ENCODE data around the gene CBR3.
A peak's percentile ranks its signal among the peaks of the same experiment; 100 is the strongest.
"Not testable (repeated sequence)": the region's sequence is repeated elsewhere in the genome, so short reads cannot be mapped to it uniquely, and the experiment has no call there.

Gene CBR3

GRCh38 chr21:36127977-36128376 is 6.9 kb upstream of the CBR3 start (continued):
- TF ChIP-seq, protein P1, sequence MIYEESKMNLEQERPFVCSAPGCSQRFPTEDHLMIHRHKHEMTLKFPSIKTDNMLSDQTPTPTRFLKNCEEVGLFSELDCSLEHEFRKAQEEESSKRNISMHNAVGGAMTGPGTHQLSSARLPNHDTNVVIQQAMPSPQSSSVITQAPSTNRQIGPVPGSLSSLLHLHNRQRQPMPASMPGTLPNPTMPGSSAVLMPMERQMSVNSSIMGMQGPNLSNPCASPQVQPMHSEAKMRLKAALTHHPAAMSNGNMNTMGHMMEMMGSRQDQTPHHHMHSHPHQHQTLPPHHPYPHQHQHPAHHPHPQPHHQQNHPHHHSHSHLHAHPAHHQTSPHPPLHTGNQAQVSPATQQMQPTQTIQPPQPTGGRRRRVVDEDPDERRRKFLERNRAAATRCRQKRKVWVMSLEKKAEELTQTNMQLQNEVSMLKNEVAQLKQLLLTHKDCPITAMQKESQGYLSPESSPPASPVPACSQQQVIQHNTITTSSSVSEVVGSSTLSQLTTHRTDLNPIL (CRISPR knock-in tag; IDR thresholded peaks at IDR 0.05; ENCODE audit: low read depth) = no peak

GRCh38 chr21:36129219-36129618 is 5.7 kb upstream of the CBR3 start:
- TF ChIP-seq POU6F1 (CRISPR knock-in tag; IDR thresholded peaks at IDR 0.05; ENCODE audit: borderline replicate concordance, low read depth) = no peak
- TF ChIP-seq ESRRG (CRISPR knock-in tag; IDR thresholded peaks at IDR 0.05) = no peak
- TF ChIP-seq ZNF70 (CRISPR knock-in tag; IDR thresholded peaks at IDR 0.05) = no peak
- TF ChIP-seq, protein P1 (CRISPR knock-in tag; IDR thresholded peaks at IDR 0.05; ENCODE audit: low read depth) = no peak
- no peak for TF ChIP-seq ZNF565 (CRISPR knock-in tag; conservative IDR thresholded peaks at IDR 0.05; ENCODE audit: low read depth)
- no peak for TF ChIP-seq GLIS3 (CRISPR knock-in tag; IDR thresholded peaks at IDR 0.05)
- TF ChIP-seq PPARA (CRISPR knock-in tag; IDR thresholded peaks at IDR 0.05; ENCODE audit: borderline replicate concordance) = no peak
- no peak for TF ChIP-seq SNAI2 (CRISPR knock-in tag; IDR thresholded peaks at IDR 0.05)
- TF ChIP-seq ZC3H10 (CRISPR knock-in tag; IDR thresholded peaks at IDR 0.05) = no peak
- TF ChIP-seq BACH2 (CRISPR knock-in tag; IDR thresholded peaks at IDR 0.05; ENCODE audit: borderline replicate concordance) = no peak
- TF ChIP-seq TOX (CRISPR knock-in tag; IDR thresholded peaks at IDR 0.05; ENCODE audit: borderline replicate concordance) = no peak
- TF ChIP-seq CSDC2 (CRISPR knock-in tag; IDR thresholded peaks at IDR 0.05) = no peak
- TF ChIP-seq TCF4 (CRISPR knock-in tag; IDR thresholded peaks at IDR 0.05; ENCODE audit: borderline replicate concordance) = no peak
- TF ChIP-seq ARNTL (CRISPR knock-in tag; IDR thresholded peaks at IDR 0.05; ENCODE audit: borderline replicate concordance, low read depth) = no peak
- TF ChIP-seq OSR1 (CRISPR knock-in tag; IDR thresholded peaks at IDR 0.05) = no peak
- no peak for ATAC-seq

- ATAC-seq = not testable (repeated sequence)
Observed at GRCh38 chr21:36130414-36130762, 4.5 kb upstream of the CBR3 start.

DNA sequence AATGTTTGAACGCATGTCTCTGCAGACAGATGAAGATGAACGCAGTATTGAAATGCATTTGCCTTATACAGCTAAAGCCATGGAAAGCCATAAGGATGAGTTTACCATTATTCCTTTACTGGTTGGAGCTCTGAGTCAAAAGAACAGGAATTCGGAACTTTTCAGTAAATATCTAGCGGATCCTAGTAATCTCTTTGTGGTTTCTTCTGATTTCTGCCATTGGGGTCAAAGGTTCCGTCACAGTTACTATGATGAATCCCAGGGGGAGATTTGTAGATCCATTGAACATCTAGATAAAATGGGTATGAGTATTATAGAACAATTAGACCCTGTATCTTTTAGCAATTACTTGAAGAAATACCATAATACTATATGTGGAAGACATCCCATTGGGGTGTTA is 4.0 kb upstream of the CBR3 start:
- ATAC-seq = not testable (repeated sequence)

GRCh38 chr21:36132696-36133095 is 2.2 kb upstream of the CBR3 start:
- no peak for ATAC-seq
- no peak for TF ChIP-seq TCF4 (CRISPR knock-in tag; IDR thresholded peaks at IDR 0.05; ENCODE audit: borderline replicate concordance)
- no peak for TF ChIP-seq ZFP3 (CRISPR knock-in tag; IDR thresholded peaks at IDR 0.05)
- TF ChIP-seq ZNF565 (CRISPR knock-in tag; conservative IDR thresholded peaks at IDR 0.05; ENCODE audit: low read depth) = no peak
- TF ChIP-seq ESRRG (CRISPR knock-in tag; IDR thresholded peaks at IDR 0.05) = no peak
- TF ChIP-seq, protein P2, sequence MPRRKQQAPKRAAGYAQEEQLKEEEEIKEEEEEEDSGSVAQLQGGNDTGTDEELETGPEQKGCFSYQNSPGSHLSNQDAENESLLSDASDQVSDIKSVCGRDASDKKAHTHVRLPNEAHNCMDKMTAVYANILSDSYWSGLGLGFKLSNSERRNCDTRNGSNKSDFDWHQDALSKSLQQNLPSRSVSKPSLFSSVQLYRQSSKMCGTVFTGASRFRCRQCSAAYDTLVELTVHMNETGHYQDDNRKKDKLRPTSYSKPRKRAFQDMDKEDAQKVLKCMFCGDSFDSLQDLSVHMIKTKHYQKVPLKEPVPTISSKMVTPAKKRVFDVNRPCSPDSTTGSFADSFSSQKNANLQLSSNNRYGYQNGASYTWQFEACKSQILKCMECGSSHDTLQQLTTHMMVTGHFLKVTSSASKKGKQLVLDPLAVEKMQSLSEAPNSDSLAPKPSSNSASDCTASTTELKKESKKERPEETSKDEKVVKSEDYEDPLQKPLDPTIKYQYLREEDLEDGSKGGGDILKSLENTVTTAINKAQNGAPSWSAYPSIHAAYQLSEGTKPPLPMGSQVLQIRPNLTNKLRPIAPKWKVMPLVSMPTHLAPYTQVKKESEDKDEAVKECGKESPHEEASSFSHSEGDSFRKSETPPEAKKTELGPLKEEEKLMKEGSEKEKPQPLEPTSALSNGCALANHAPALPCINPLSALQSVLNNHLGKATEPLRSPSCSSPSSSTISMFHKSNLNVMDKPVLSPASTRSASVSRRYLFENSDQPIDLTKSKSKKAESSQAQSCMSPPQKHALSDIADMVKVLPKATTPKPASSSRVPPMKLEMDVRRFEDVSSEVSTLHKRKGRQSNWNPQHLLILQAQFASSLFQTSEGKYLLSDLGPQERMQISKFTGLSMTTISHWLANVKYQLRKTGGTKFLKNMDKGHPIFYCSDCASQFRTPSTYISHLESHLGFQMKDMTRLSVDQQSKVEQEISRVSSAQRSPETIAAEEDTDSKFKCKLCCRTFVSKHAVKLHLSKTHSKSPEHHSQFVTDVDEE (CRISPR knock-in tag; IDR thresholded peaks at IDR 0.05) = no peak

- ATAC-seq = peak; percentile 88
- no peak for TF ChIP-seq ZFP30 (CRISPR knock-in tag; IDR thresholded peaks at IDR 0.05)
- no peak for TF ChIP-seq SNAI2 (CRISPR knock-in tag; IDR thresholded peaks at IDR 0.05)
- no peak for TF ChIP-seq ZNF565 (CRISPR knock-in tag; conservative IDR thresholded peaks at IDR 0.05; ENCODE audit: low read depth)
- TF ChIP-seq TOX (CRISPR knock-in tag; IDR thresholded peaks at IDR 0.05; ENCODE audit: borderline replicate concordance) = no peak
- no peak for TF ChIP-seq PPARA (CRISPR knock-in tag; IDR thresholded peaks at IDR 0.05; ENCODE audit: borderline replicate concordance)
- no peak for TF ChIP-seq ZNF70 (CRISPR knock-in tag; IDR thresholded peaks at IDR 0.05)
- no peak for TF ChIP-seq ZNF8 (CRISPR knock-in tag; IDR thresholded peaks at IDR 0.05)
- no peak for TF ChIP-seq ZFP3 (CRISPR knock-in tag; IDR thresholded peaks at IDR 0.05)
- no peak for TF ChIP-seq CSRNP3 (CRISPR knock-in tag; IDR thresholded peaks at IDR 0.05)
- TF ChIP-seq, protein P2 (CRISPR knock-in tag; IDR thresholded peaks at IDR 0.05) = no peak
- no peak for TF ChIP-seq BACH2 (CRISPR knock-in tag; IDR thresholded peaks at IDR 0.05; ENCODE audit: borderline replicate concordance)
- TF ChIP-seq CSDC2 (CRISPR knock-in tag; IDR thresholded peaks at IDR 0.05) = no peak
- TF ChIP-seq ZC3H10 (CRISPR knock-in tag; IDR thresholded peaks at IDR 0.05) = no peak
Observed at GRCh38 chr21:36135391-36136102, 668 bp downstream of the CBR3 start.

Measured in SK-N-SH treated with all-trans-retinoic acid at 6 μM for 48 hours (cell line).